SK-N-SH (cell line): ENCODE results near the gene MANBA.

Source experiments
- CHD2 ChIP-seq: fragments of 150-350 bp; IDR thresholded peaks from 2 replicates; pipeline ENCODE4 v1.6.1; 2018; ENCODE audit warnings: low read length; ENCODE audit not compliant: partially characterized antibody
- CTCF ChIP-seq: fragments of 200-600 bp; sonication (generic); IDR thresholded peaks from 2 replicates; pipeline ENCODE4 v1.6.1; 2017; ENCODE audit warnings: antibody characterized with exemption, mild to moderate bottlenecking, moderate library complexity
- EZH2phosphoT487 ChIP-seq: fragments of 200-600 bp; sonication (generic); IDR thresholded peaks from 2 replicates; pipeline ENCODE4 v1.6.1; 2017; ENCODE audit warnings: low read depth, mixed run types, mild to moderate bottlenecking, antibody characterized with exemption, moderate library complexity, borderline replicate concordance
- GABPA ChIP-seq: IDR thresholded peaks from 2 replicates; pipeline ENCODE4 v1.4.0; 2012; ENCODE audit warnings: low read depth, mild to moderate bottlenecking
- MEF2A ChIP-seq: IDR thresholded peaks from 2 replicates; pipeline ENCODE4 v1.4.0; 2012; ENCODE audit warnings: low read depth, borderline replicate concordance
- POLR2AphosphoS5 ChIP-seq: IDR thresholded peaks from 2 replicates; pipeline ENCODE4 v1.6.1; 2012; ENCODE audit warnings: low read depth, low read length
- TAF1 ChIP-seq: IDR thresholded peaks from 2 replicates; pipeline ENCODE4 v1.6.1; 2012; ENCODE audit warnings: low read depth, mild to moderate bottlenecking, low read length, moderate library complexity, borderline replicate concordance
- TF ChIP-seq, protein P1 (sequence below): IDR thresholded peaks from 2 replicates; pipeline ENCODE4 v1.6.1; 2012; ENCODE audit warnings: mild to moderate bottlenecking, low read depth, low read length, moderate library complexity

- TF ChIP-seq MEF2A (no peak), CTCF (no peak), GABPA (no peak), EZH2phosphoT487 (no peak), TAF1 (no peak), POLR2AphosphoS5 (no peak), CHD2 (no peak)
- TF ChIP-seq, protein P1, sequence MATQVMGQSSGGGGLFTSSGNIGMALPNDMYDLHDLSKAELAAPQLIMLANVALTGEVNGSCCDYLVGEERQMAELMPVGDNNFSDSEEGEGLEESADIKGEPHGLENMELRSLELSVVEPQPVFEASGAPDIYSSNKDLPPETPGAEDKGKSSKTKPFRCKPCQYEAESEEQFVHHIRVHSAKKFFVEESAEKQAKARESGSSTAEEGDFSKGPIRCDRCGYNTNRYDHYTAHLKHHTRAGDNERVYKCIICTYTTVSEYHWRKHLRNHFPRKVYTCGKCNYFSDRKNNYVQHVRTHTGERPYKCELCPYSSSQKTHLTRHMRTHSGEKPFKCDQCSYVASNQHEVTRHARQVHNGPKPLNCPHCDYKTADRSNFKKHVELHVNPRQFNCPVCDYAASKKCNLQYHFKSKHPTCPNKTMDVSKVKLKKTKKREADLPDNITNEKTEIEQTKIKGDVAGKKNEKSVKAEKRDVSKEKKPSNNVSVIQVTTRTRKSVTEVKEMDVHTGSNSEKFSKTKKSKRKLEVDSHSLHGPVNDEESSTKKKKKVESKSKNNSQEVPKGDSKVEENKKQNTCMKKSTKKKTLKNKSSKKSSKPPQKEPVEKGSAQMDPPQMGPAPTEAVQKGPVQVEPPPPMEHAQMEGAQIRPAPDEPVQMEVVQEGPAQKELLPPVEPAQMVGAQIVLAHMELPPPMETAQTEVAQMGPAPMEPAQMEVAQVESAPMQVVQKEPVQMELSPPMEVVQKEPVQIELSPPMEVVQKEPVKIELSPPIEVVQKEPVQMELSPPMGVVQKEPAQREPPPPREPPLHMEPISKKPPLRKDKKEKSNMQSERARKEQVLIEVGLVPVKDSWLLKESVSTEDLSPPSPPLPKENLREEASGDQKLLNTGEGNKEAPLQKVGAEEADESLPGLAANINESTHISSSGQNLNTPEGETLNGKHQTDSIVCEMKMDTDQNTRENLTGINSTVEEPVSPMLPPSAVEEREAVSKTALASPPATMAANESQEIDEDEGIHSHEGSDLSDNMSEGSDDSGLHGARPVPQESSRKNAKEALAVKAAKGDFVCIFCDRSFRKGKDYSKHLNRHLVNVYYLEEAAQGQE: no peak
These were observed 161.3 kb downstream of the MANBA start for GRCh38 chr4:102599455-102599854.
